Activated CD4-positive, alpha-beta T cell treated with anti-CD3 and anti-CD28 coated beads for 1 hour (primary cell): Measurements from ENCODE around the gene SERPINH1.

Experiments used
- DNase-seq: peaks from one replicate; pipeline ENCODE4 v3.0.0-alpha.2; 2020

Gene SERPINH1

GRCh38 chr11:75533896-75534258, 28.2 kb upstream of the SERPINH1 start:
- no peak for DNase-seq

GRCh38 chr11:75534259-75535069, 27.6 kb upstream of the SERPINH1 start:
- DNase-seq, result no peak

GRCh38 chr11:75535071-75535470, 27.0 kb upstream of the SERPINH1 start:
- no peak for DNase-seq

- DNase-seq, result no peak
These were observed 25.0 kb upstream of the SERPINH1 start for GRCh38 chr11:75536786-75537641.

- no peak for DNase-seq
These were observed 24.3 kb upstream of the SERPINH1 start for GRCh38 chr11:75537740-75538139.

- no peak for DNase-seq
These were observed 23.7 kb upstream of the SERPINH1 start for GRCh38 chr11:75538150-75538942.

GRCh38 chr11:75539459-75540334, 22.4 kb upstream of the SERPINH1 start:
- no peak for DNase-seq

- no peak for DNase-seq
These were observed 20.6 kb upstream of the SERPINH1 start for GRCh38 chr11:75541193-75542087.

GRCh38 chr11:75542088-75542438, 20.0 kb upstream of the SERPINH1 start:
- DNase-seq, result no peak

GRCh38 chr11:75543806-75544205, 18.2 kb upstream of the SERPINH1 start:
- no peak for DNase-seq

- DNase-seq, result no peak
These were observed 14.9 kb upstream of the SERPINH1 start for GRCh38 chr11:75547177-75547576.

- DNase-seq, result no peak
These were observed 14.4 kb upstream of the SERPINH1 start for GRCh38 chr11:75547617-75548058.

- no peak for DNase-seq
These were observed 13.3 kb upstream of the SERPINH1 start for GRCh38 chr11:75548595-75549272.

GRCh38 chr11:75549370-75549958, 12.6 kb upstream of the SERPINH1 start:
- no peak for DNase-seq

- no peak for DNase-seq
These were observed 8.9 kb upstream of the SERPINH1 start for GRCh38 chr11:75553182-75553581.

- no peak for DNase-seq
These were observed 8.2 kb upstream of the SERPINH1 start for GRCh38 chr11:75553889-75554257.

- no peak for DNase-seq
These were observed 7.6 kb upstream of the SERPINH1 start for GRCh38 chr11:75554258-75555022.

GRCh38 chr11:75555079-75555811, 6.8 kb upstream of the SERPINH1 start:
- DNase-seq, result no peak

- DNase-seq, result no peak
These were observed 5.8 kb upstream of the SERPINH1 start for GRCh38 chr11:75556275-75556674.
